ENCODE results near the gene LRIF1. TPM values are rescaled to one million over a fixed set of nuclear protein-coding genes. Genes with fewer than 3 reads are reported as not detected.

Gene LRIF1
- total RNA-seq, 4 donors from 2014 or later: 6.4 to 10.2 (median 7.4) TPM

DNA sequence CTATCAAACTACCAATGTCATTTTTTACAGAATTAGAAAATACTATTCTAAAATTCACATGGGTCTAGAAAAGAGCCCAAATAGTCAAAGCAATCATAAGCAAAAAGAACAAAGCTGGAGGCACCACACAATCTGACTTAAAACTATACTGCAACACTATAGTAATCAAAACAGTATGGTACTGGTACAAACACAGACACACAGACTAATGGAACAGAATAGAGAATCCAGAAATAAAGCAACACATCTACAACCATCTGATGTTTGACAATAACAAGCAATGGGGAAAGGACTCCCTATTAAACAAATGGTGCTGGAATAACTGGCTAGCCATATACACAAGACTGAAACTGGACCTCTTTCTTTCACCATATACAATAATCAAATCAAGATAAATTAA lies 50.9 kb downstream of the LRIF1 start:
- no peaks in the 10 kb centered on the region for H3K36me3 ChIP-seq
- TF ChIP-seq, protein P1, sequence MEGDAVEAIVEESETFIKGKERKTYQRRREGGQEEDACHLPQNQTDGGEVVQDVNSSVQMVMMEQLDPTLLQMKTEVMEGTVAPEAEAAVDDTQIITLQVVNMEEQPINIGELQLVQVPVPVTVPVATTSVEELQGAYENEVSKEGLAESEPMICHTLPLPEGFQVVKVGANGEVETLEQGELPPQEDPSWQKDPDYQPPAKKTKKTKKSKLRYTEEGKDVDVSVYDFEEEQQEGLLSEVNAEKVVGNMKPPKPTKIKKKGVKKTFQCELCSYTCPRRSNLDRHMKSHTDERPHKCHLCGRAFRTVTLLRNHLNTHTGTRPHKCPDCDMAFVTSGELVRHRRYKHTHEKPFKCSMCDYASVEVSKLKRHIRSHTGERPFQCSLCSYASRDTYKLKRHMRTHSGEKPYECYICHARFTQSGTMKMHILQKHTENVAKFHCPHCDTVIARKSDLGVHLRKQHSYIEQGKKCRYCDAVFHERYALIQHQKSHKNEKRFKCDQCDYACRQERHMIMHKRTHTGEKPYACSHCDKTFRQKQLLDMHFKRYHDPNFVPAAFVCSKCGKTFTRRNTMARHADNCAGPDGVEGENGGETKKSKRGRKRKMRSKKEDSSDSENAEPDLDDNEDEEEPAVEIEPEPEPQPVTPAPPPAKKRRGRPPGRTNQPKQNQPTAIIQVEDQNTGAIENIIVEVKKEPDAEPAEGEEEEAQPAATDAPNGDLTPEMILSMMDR (IDR thresholded peaks at IDR 0.05): no peak
- TF ChIP-seq POLR2A (IDR thresholded peaks at IDR 0.05) (no peak), EP300 (IDR thresholded peaks at IDR 0.05) (no peak), POLR2AphosphoS5 (IDR thresholded peaks at IDR 0.05) (no peak)
- H3K27ac ChIP-seq: no peak overlapping the region
- no peaks in the 10 kb centered on the region for H3K4me1 ChIP-seq
- peaks cover 0 to 17% (median 0%) of the 10 kb centered on the region in 3 donors for H3K9me3 ChIP-seq
- ATAC-seq: no peak
- no peaks in the 10 kb centered on the region for H3K27me3 ChIP-seq
- no peak overlapping the region for H3K4me3 ChIP-seq

DNA sequence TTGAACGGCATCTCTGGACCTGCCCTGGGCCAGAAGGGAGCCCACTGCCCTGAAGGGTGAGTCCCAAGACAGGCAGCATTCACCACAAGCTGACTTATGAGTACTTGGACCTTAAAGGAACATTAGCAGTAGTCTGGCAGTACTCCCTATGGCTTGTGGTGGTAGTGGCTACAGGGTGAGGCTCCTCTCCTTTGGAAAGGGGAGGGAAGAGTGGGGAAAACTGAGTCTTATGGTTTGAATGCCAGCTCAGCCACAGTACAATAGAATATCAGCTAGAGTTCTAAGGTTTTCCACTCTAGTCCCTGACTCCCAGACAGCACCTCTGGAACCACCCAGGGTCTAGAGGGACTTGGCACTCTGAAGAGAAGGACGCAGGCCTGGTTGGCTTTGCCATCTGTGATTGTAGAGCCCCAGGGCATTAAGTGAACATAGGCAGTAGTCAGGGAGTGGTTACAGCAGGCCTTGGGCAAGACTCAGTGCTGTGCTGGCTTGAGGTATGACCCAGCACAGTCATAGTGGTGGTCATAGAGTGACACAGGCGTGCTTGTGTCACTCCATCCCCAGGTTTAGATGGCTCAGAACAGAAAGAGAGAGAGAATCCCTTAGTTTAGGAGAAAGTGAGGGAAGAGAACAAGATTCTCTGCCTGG lies 59.7 kb downstream of the LRIF1 start:
- TF ChIP-seq POLR2AphosphoS5 (IDR thresholded peaks at IDR 0.05) (no peak), POLR2A (IDR thresholded peaks at IDR 0.05) (no peak), EP300 (IDR thresholded peaks at IDR 0.05) (no peak)
- TF ChIP-seq, protein P1 (IDR thresholded peaks at IDR 0.05): no peak
- 17 to 60% methylated on average over 1 of the region's 3 CpGs for WGBS, 2 donors (ENCODE audit: low coverage in 1 of 2)
- no peak overlapping the region for H3K27ac ChIP-seq

DNA sequence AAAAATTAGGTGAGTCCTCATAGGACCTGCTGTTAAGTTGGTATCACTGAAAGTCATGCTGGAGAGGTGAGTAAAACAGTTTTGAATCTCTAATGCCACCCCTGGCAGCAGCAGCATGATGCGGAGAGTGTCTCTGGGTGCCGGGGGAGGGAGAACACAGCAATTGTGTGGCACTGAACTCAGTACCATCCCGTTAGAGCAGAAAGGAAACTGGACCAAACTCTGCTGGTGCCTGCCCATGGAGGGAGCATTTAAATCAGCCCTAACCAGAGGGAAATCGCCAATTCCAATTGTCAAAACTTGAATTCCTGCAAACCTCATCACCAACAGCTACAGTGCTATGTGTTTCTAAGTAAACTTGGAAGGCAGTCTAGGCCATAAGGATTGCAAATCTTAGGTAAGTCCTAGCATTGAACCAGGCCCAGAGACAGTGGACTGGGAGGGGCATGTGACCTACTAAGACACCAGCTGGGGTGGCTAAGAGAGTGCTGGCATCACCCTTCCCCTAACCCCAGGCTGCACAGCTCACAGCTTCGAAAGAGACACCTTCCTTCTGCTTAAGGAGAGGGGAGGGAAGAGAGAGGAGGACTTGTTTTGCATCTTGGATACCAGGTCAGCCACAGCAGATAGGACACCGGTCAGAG lies 60.8 kb downstream of the LRIF1 start:
- Histone ChIP-seq H3K27ac (no peak overlapping the region), H3K36me3 (no peaks in the 10 kb centered on the region), H3K4me3 (no peak overlapping the region), H3K9me3 (peaks cover 0 to 11% (median 0%) of the 10 kb centered on the region in 3 donors), H3K27me3 (no peaks in the 10 kb centered on the region), H3K4me1 (no peaks in the 10 kb centered on the region)
- no peak for TF ChIP-seq EP300 (IDR thresholded peaks at IDR 0.05)
- WGBS, 2 donors (ENCODE audit: low coverage in 1 of 2): 55 to 68% methylated on average over 4 to 5 of the region's 6 CpGs
- ATAC-seq: no peak

More for the DNA sequence above, 59.7 kb downstream of the LRIF1 start:
- Histone ChIP-seq H3K36me3 (no peaks in the 10 kb centered on the region), H3K4me1 (no peaks in the 10 kb centered on the region), H3K27me3 (no peaks in the 10 kb centered on the region), H3K9me3 (peaks cover 0 to 11% (median 0%) of the 10 kb centered on the region in 3 donors), H3K4me3 (no peak overlapping the region)
- ATAC-seq: no peak

DNA sequence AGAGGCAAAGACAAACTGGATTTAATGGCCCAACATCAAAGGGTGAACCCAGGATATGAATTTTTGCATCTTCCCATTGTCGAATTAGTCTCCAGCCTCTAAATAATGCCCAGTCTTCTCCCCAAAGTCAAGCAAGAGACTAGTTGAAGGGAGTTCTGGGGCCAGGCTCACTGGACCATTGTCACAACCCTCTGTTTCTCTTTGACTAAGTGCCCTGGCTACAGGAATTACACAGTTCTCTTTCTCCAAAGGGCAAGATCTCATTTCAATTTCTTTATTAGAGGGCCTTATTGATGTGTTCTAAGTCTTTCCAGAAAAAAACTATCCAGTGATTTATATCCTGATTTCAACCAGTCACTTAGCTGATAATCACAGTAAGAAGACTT lies 64.3 kb downstream of the LRIF1 start:
- Histone ChIP-seq H3K27ac (no peak overlapping the region), H3K27me3 (no peaks in the 10 kb centered on the region), H3K36me3 (no peaks in the 10 kb centered on the region), H3K4me1 (no peaks in the 10 kb centered on the region), H3K9me3 (peaks cover 0 to 6% (median 0%) of the 10 kb centered on the region in 3 donors), H3K4me3 (no peak overlapping the region)
- WGBS, 2 donors (ENCODE audit: low coverage in 1 of 2): 64 to 83% methylated on average over 1 of the region's 1 CpG
- ATAC-seq: no peak
- TF ChIP-seq EP300 (IDR thresholded peaks at IDR 0.05) (no peak), POLR2AphosphoS5 (IDR thresholded peaks at IDR 0.05) (no peak), POLR2A (IDR thresholded peaks at IDR 0.05) (no peak)
- TF ChIP-seq, protein P1 (IDR thresholded peaks at IDR 0.05): no peak

- H3K4me1 ChIP-seq: no peaks in the 10 kb centered on the region
- H3K27ac ChIP-seq: no peak overlapping the region
- peaks cover 0 to 3% (median 0%) of the 10 kb centered on the region in 3 donors for H3K9me3 ChIP-seq
- no peak for TF ChIP-seq POLR2AphosphoS5 (IDR thresholded peaks at IDR 0.05)
- TF ChIP-seq POLR2A (IDR thresholded peaks at IDR 0.05): no peak
- TF ChIP-seq EP300 (IDR thresholded peaks at IDR 0.05): no peak
- TF ChIP-seq, protein P1 (IDR thresholded peaks at IDR 0.05): no peak
- ATAC-seq: no peak
- no peak overlapping the region for H3K4me3 ChIP-seq
- H3K36me3 ChIP-seq: no peaks in the 10 kb centered on the region
- no peaks in the 10 kb centered on the region for H3K27me3 ChIP-seq
- 54 to 77% methylated on average over 2 to 3 of the region's 3 CpGs for WGBS, 2 donors (ENCODE audit: low coverage in 1 of 2)
Observed at GRCh38 chr1:110898734-110899457, 64.8 kb downstream of the LRIF1 start.
